ENCODE results near the gene UQCC3. TPM values are rescaled to one million over a fixed set of nuclear protein-coding genes. Genes with fewer than 3 reads are reported as not detected.

Gene UQCC3
- total RNA-seq, 1 experiment from 2014 or later: 17.9 TPM

GRCh38 chr11:62627713-62628112, 43.8 kb upstream of the UQCC3 start:
- H4K20me1 ChIP-seq (ENCODE audit: insufficient read depth): no peaks in the 10 kb centered on the region
- intact Hi-C loops (cut with micrococcal nuclease): no loop called here
- no peaks in the 10 kb centered on the region for H3K27me3 ChIP-seq (ENCODE audit: insufficient read depth, low read length)
- RAD21 ChIA-PET (ENCODE audit: low non-redundant PET in 1 of 2, low total read pairs in 2 of 2, uncharacterized antibody in 2 of 2, unreplicated experiment in 2 of 2): no interaction called here
- peaks cover under 1 to 3% of the 10 kb centered on the region in 2 experiments for H3K4me1 ChIP-seq (ENCODE audit: control insufficient read depth in 1 of 2, insufficient read depth in 2 of 2, low read length in 2 of 2)
- H3K27ac ChIP-seq (ENCODE audit: low read depth, low read length): no peak overlapping the region
- POLR2A ChIA-PET: no interaction called here
- H3K79me2 ChIP-seq (ENCODE audit: insufficient read depth, low read length): no peaks in the 10 kb centered on the region
- H3K36me3 ChIP-seq (ENCODE audit: control insufficient read depth in 1 of 2, insufficient read depth in 2 of 2, low read length in 2 of 2): peaks cover 51 to 63% of the 10 kb centered on the region in 2 experiments
- H3K9me2 ChIP-seq (ENCODE audit: insufficient read depth): no peaks in the 10 kb centered on the region
- no peak overlapping the region for H3K4me3 ChIP-seq (replicated peaks in 1 of 2; ENCODE audit: low read depth in 1 of 2, low read length in 2 of 2)
- H3K9ac ChIP-seq (ENCODE audit: low read length): no peak overlapping the region
- DNase-seq (ENCODE audit: low read depth, low spot score): no peak
- CTCF ChIA-PET: no interaction called here
- peak; percentile 28; the same call in 1 of the 2 replicates for TF ChIP-seq RAD21 (IDR thresholded peaks at IDR 0.05; ENCODE audit: low read depth)
- no peak for TF ChIP-seq ZNF274 (IDR thresholded peaks at IDR 0.05; ENCODE audit: low read depth, low read length)
- H2AFZ ChIP-seq (ENCODE audit: low read depth, low read length, poor library complexity, severe bottlenecking): no peak overlapping the region
- no peaks in the 10 kb centered on the region for H3K9me3 ChIP-seq (ENCODE audit: control insufficient read depth in 1 of 2, insufficient read depth in 1 of 2, low read depth in 1 of 2, low read length in 2 of 2)
- peak; percentile 44; the same call in 1 of the 2 replicates for ATAC-seq
- BruUV-seq (replicated peaks): no TSS peak
- no peak overlapping the region for H3K4me2 ChIP-seq (ENCODE audit: low read length)

- RAD21 ChIA-PET (ENCODE audit: low non-redundant PET in 1 of 2, low total read pairs in 2 of 2, uncharacterized antibody in 2 of 2, unreplicated experiment in 2 of 2): no interaction called here
- POLR2A ChIA-PET: interaction anchor here (1.0 kb wide), 1 partner anchor 33 kb away, joined by 3 read pairs; the partner anchor contains the start of genes C11orf98 and CSKMT
- no peaks in the 10 kb centered on the region for H3K9me3 ChIP-seq (ENCODE audit: control insufficient read depth in 1 of 2, insufficient read depth in 1 of 2, low read depth in 1 of 2, low read length in 2 of 2)
- H3K27me3 ChIP-seq (ENCODE audit: insufficient read depth, low read length): no peaks in the 10 kb centered on the region
- no peak overlapping the region for H3K4me3 ChIP-seq (replicated peaks in 1 of 2; ENCODE audit: low read depth in 1 of 2, low read length in 2 of 2)
- peaks cover 68 to 69% of the 10 kb centered on the region in 2 experiments for H3K36me3 ChIP-seq (ENCODE audit: control insufficient read depth in 1 of 2, insufficient read depth in 2 of 2, low read length in 2 of 2)
- H3K27ac ChIP-seq (ENCODE audit: low read depth, low read length): no peak overlapping the region
- no peaks in the 10 kb centered on the region for H3K9me2 ChIP-seq (ENCODE audit: insufficient read depth)
- CTCF ChIA-PET: no interaction called here
- intact Hi-C loops (cut with micrococcal nuclease): no loop called here
- H3K4me2 ChIP-seq (ENCODE audit: low read length): no peak overlapping the region
- H3K79me2 ChIP-seq (ENCODE audit: insufficient read depth, low read length): peaks cover 25% of the 10 kb centered on the region; the same call in 1 of the 2 replicates
- H2AFZ ChIP-seq (ENCODE audit: low read depth, low read length, poor library complexity, severe bottlenecking): no peak overlapping the region
- H3K4me1 ChIP-seq (ENCODE audit: control insufficient read depth in 1 of 2, insufficient read depth in 2 of 2, low read length in 2 of 2): no peaks in the 10 kb centered on the region
- no peaks in the 10 kb centered on the region for H4K20me1 ChIP-seq (ENCODE audit: insufficient read depth)
- ATAC-seq: no peak
- TF ChIP-seq CBX3 (IDR thresholded peaks at IDR 0.05; ENCODE audit: low read depth): no peak
- TF ChIP-seq ELF1 (IDR thresholded peaks at IDR 0.05; ENCODE audit: borderline replicate concordance, low read depth): no peak
- TF ChIP-seq, protein P1, sequence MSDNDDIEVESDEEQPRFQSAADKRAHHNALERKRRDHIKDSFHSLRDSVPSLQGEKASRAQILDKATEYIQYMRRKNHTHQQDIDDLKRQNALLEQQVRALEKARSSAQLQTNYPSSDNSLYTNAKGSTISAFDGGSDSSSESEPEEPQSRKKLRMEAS (IDR thresholded peaks at IDR 0.05): no peak
- TF ChIP-seq TCF7L2 (IDR thresholded peaks at IDR 0.05; ENCODE audit: borderline replicate concordance, extremely low read depth, insufficient read depth, insufficient read length): no peak
- TF ChIP-seq CEBPB (IDR thresholded peaks at IDR 0.05; ENCODE audit: low read depth): no peak
- no peak for TF ChIP-seq JUND (IDR thresholded peaks at IDR 0.05)
- no peak for TF ChIP-seq ZNF274 (IDR thresholded peaks at IDR 0.05; ENCODE audit: low read depth, low read length)
- TF ChIP-seq CTCF (IDR thresholded peaks at IDR 0.05 in 2 of 3, conservative IDR thresholded peaks at IDR 0.05 in 1 of 3; ENCODE audit: borderline replicate concordance in 1 of 3, insufficient read depth in 1 of 3, low read depth in 2 of 3, low read length in 2 of 3): no peak
- TF ChIP-seq EZH2phosphoT487 (IDR thresholded peaks at IDR 0.05; ENCODE audit: borderline replicate concordance): no peak
- TF ChIP-seq, protein P2, sequence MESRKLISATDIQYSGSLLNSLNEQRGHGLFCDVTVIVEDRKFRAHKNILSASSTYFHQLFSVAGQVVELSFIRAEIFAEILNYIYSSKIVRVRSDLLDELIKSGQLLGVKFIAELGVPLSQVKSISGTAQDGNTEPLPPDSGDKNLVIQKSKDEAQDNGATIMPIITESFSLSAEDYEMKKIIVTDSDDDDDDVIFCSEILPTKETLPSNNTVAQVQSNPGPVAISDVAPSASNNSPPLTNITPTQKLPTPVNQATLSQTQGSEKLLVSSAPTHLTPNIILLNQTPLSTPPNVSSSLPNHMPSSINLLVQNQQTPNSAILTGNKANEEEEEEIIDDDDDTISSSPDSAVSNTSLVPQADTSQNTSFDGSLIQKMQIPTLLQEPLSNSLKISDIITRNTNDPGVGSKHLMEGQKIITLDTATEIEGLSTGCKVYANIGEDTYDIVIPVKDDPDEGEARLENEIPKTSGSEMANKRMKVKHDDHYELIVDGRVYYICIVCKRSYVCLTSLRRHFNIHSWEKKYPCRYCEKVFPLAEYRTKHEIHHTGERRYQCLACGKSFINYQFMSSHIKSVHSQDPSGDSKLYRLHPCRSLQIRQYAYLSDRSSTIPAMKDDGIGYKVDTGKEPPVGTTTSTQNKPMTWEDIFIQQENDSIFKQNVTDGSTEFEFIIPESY (IDR thresholded peaks at IDR 0.05; ENCODE audit: extremely low read depth, insufficient replicate concordance, low read length): no peak
- TF ChIP-seq SIN3A (IDR thresholded peaks at IDR 0.05; ENCODE audit: low read depth): no peak
- no peak for TF ChIP-seq ATF3 (IDR thresholded peaks at IDR 0.05)
- no peak for TF ChIP-seq SRF (IDR thresholded peaks at IDR 0.05; ENCODE audit: low read depth)
- no peak for TF ChIP-seq POLR2A (IDR thresholded peaks at IDR 0.05; ENCODE audit: borderline replicate concordance, extremely low read depth, insufficient read depth, insufficient read length)
- no peak for TF ChIP-seq FOSL1 (IDR thresholded peaks at IDR 0.05; ENCODE audit: low read depth)
- no peak for TF ChIP-seq EGR1 (IDR thresholded peaks at IDR 0.05; ENCODE audit: low read depth)
- TF ChIP-seq ZFX (IDR thresholded peaks at IDR 0.05): no peak
- H3K9ac ChIP-seq (ENCODE audit: low read length): no peak overlapping the region
- no TSS peak for BruUV-seq (replicated peaks)
- no peak for DNase-seq (ENCODE audit: low read depth, low spot score)
These were observed 39.0 kb upstream of the UQCC3 start for GRCh38 chr11:62632492-62632891.

Data from HCT116 (cell line).